HG03196 (cell line): ENCODE measurements around the gene HOXA3.

Source experiments
- ATAC-seq: cut with Tn5 transposase; IDR thresholded peaks from one replicate; pipeline ENCODE4 v1.9.1; 2021; ENCODE audit not compliant: unreplicated experiment

The HOXA3 gene

GRCh38 chr7:27168265-27168947, 16.0 kb upstream of the HOXA3 start:
- no peak for ATAC-seq

GRCh38 chr7:27167916-27168264, 15.5 kb upstream of the HOXA3 start:
- no peak for ATAC-seq

DNA sequence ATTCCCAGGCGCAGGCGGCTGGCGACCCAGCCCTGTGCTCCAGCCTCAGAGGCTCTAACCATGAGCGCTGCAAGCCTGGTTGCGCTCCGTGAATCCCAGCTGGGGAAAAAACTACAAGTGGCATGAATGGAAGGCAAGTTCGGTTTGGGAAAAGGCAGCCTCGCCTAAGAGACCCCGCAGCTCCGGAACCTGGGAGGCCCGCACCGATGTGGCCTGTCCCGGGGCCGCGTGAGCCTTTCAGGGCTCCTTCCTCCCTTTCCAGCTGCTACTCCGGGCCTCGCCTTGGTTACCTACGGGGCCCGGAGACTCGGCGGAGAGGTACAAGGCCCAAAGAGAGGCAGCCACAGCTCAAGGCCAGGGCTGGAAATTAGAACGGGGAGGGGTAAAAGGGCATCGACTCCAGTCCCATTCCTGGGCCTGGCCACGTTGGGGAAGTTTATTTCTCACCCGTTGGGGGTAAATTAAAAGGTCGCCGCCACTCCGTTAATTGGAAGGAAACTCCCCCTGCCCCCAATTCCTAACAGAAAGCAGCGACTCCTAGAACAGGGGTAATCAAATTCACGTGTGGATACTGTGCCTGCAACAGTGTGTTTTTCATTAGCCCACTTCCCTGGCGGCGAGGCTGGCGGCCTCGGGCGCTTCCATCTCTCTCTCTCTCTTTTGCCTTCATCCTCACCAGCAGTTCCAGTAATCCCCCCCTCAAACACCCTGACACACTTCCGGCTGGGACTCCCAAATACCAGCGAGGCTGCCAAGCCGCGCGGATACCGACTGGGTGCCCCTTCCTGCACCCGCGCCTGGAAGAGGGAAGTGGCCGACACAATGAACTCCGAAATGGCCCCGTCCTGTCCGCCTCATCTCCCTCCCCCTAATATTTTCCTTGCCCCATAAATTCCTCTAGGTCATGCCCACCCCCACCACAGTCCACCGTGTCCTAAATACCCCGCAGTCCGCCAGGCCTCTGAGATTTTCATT, 14.4 kb upstream of the HOXA3 start:
- ATAC-seq = no peak

- no peak for ATAC-seq
Observed at GRCh38 chr7:27165996-27166530, 13.7 kb upstream of the HOXA3 start.

DNA sequence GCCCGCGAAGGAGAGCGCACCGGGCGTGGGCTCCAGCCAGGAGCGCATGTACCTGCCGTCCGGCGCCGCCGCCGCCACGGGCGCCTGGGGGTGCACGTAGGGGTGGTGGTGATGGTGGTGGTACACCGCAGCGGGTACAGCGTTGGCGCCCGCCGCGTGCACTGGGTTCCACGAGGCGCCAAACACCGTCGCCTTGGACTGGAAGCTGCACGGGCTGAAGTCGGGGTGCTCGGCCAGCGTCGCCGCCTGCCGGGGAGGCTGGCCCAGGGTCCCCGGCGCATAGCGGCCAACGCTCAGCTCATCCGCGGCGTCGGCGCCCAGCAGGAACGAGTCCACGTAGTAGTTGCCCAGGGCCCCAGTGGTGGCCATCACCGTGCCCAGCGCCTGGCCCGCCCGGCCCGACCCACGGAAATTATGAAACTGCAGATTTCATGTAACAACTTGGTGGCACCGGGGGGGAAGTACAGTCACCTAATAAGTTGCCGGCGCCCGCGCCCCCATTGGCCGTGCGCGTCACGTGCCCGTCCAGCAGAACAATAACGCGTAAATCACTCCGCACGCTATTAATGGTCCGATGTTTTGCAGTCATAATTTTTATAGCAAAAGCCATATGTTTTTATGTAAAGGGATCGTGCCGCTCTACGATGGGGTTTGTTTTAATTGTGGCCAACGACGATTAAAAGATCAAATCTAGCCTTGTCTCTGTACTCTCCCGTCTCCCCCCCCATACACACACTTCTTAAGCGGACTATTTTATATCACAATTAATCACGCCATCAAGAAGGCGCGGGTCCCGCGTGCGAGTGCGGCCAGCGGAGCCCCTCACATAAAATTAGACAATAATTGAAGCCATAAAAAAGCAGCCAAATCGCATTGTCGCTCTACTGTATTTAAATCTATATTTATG, 13.0 kb upstream of the HOXA3 start, which contains the start of gene HOXA9:
Gene HOXA9, minus strand, starts transcription at position 449 of the 907 bp plus-strand sequence. Its CDS starts 80 bp downstream, at position 369.
- no peak for ATAC-seq

- ATAC-seq = no peak
Observed at GRCh38 chr7:27164367-27165088, 12.1 kb upstream of the HOXA3 start.

DNA sequence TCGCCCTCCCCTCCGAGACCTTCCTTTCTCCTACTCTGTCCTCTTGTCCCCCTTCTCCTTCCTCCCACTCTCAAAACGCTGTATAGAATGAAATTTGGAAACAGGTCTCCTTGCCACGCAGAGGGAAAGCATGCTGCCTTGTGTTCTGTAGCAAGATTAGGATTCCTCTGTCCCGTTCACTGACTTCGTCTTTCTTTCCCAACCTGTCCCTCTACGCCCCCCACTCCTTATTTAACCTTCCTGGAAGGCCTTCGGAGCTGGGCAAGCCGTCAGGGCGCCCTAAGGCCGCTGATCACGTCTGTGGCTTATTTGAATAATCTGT, 11.6 kb upstream of the HOXA3 start:
- no peak for ATAC-seq

DNA sequence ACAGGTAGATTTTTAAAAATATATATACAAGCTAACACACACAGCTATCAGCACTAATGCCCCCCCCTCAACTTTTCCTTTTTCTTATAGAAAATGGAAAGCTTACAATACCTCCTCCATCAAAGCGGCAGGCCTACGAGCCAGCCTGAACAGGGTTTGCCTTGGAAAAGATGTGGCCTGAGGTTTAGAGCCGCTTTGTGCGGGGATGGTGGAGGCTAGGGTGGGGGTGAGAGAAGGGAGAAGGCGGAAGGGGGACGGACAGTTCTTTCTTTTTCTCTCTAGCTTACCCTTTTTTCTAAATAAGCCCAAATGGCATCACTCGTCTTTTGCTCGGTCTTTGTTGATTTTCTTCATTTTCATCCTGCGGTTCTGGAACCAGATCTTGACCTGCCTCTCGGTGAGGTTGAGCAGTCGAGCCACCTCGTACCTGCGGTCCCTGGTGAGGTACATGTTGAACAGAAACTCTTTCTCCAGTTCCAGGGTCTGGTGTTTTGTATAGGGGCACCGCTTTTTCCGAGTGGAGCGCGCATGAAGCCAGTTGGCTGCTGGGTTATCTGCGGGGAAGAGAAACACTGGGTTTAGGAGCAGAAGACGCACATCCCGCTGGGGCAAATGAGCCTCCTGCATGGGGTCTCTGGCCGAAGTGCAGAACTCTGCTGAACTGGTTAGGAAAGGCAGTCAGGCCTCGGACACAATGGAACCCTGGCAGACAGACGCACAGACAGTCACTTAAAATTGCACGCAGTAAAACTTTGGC, 11.1 kb upstream of the HOXA3 start:
- no peak for ATAC-seq

DNA sequence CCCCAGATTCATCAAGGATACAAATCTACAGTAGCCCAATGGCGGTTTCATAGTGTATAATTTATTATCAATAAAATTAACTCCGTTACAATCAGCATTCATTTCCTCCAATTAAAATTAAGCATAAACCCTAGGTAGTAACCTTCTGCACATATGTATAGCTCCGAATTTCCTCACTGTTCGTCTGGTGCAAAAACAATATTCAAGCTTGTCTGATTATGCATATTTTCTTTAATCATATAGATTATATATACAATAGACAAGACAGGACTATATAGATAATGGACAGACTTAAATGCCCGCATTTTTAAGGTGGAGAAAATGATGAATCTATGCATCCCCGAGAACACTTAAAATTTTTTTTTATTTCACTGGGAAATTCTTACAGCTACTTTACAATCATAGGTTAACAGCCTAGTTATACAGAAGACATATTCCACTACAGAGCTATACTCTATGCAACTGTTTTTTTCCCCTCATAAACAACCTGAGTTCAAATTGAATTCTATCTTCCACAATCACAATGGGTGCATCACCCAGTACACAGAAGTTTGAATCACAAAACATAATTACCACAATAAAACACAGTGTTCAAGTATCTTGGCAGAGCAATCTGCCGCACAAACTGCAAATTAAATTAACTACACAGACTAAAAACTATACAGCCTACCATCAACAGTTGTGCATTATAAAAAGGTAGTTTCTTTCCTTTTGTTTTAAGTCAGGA, 10.3 kb upstream of the HOXA3 start:
- no peak for ATAC-seq

GRCh38 chr7:27161721-27162560, 9.6 kb upstream of the HOXA3 start:
- no peak for ATAC-seq

- ATAC-seq = no peak
Observed at GRCh38 chr7:27161214-27161720, 8.9 kb upstream of the HOXA3 start.

DNA sequence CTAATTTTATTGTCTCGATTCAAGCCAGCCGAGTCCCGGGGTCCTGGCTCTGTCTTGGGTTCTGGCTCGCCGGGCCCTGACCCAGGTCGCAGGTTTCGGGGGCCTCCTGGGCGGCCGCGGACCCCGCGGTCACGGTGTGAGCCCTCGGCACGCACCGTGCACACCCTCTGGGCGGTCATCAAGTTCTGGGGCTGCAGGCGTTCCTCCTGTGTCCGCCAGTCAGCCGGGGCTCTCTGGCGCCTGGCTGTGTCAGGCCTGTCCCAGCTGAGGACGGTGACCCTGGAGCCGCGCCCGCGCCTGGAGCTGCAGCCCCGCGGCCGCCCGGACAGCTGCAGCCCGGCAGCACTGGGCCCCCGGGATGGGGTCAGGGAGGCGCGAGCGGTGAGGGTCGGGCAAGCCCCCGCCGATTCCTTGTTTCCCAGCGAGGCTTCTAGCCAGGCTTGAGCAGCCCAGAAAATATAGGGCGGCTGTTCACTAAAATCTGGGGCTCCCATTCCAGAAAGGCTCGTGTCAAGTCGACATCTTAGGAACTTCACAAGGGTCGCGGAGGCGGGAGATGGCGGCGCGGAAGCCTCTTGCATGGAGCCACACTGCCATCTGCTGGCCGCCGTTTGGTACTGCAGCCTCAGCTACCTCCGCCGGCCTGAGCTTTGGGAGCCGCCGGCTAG, 8.3 kb upstream of the HOXA3 start:
- ATAC-seq = no peak

GRCh38 chr7:27160145-27160545, 7.8 kb upstream of the HOXA3 start:
- ATAC-seq = no peak

- no peak for ATAC-seq
Observed at GRCh38 chr7:27159266-27160144, 7.1 kb upstream of the HOXA3 start.

GRCh38 chr7:27158436-27159265, 6.3 kb upstream of the HOXA3 start:
- no peak for ATAC-seq
